Fibroblast of skin of left quadriceps (primary cell): ENCODE measurements around the gene PRKCQ.
A peak's percentile ranks its signal among the peaks of the same experiment; 100 is the strongest.
"Not testable (repeated sequence)": the region's sequence is repeated elsewhere in the genome, so short reads cannot be mapped to it uniquely, and the experiment has no call there.

Experiments used
- DNase-seq, 2 experiments: peaks; one replicate each; pipeline ENCODE4 v3.0.0-alpha.2; 2013; ENCODE audit warnings: low read depth in 2 of 2

Gene PRKCQ

GRCh38 chr10:6384031-6384430 is 196.0 kb downstream of the PRKCQ start:
- no peak for DNase-seq

- DNase-seq, result no peak
These were observed 196.8 kb downstream of the PRKCQ start for GRCh38 chr10:6383096-6383812.

GRCh38 chr10:6382081-6382480 is 198.0 kb downstream of the PRKCQ start:
- DNase-seq, result peak; percentile 34 to 38

- DNase-seq, result not testable (repeated sequence)
These were observed 199.6 kb downstream of the PRKCQ start for GRCh38 chr10:6380478-6380877.

- DNase-seq, result no peak
These were observed 200.9 kb downstream of the PRKCQ start for GRCh38 chr10:6379015-6379776.
